ENCODE results near the gene MORN1. TPM values are rescaled to one million over a fixed set of nuclear protein-coding genes. Genes with fewer than 3 reads are reported as not detected.

Gene MORN1
- total and polyA plus RNA-seq, 2 experiments from 2014 or later = 4.8 to 11.1 TPM

DNA sequence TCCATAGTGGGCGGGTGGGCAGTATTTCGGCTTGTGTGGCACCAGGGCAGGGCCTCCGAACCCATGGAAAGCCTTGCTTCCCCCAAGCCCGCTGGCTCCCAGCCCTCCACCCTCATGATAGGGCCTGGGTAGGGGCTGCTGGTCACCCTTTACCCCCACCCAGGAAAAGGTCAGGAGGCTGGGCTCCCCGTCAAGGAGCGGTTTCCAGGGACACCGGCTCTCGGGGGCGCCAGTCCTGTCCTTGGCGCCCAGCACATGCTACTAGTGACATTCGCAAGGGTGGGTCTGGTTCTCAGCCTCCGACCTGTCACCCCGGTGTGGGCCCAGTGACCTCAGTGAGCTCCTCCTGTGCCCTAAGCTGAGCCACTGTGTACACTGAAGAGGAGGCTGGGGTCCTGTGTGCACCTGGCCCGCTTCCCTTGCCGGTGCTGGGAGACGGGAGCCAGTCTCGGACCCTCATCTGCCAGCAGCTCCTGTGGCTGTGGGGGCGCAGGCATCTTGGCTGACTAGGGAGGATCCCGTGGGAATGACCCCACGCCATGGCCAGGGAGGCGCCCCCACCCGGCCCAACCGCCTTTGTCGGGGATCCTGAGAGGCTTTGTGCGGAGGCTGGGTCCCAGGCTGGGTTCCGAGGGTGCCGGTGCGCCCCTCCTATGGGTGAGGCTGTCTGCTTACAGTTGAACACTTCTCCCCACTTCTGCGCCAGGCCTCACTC, 108.6 kb downstream of the MORN1 start:
- TF ChIP-seq CTCF (conservative IDR thresholded peaks at IDR 0.05; ENCODE audit: low read depth in 2 of 2) (no peak), EZH2 (IDR thresholded peaks at IDR 0.05; ENCODE audit: low read depth, unreplicated experiment) (no peak)
- H3K9me3 Mint-ChIP-seq = peaks cover 3% of the 10 kb centered on the region; the same call in 2 of the 3 replicates
- peaks cover 16% of the 10 kb centered on the region for H3K36me3 Mint-ChIP-seq (ENCODE audit: low read depth)
- Histone ChIP-seq H3K27ac (ENCODE audit: low read depth) (peak overlapping the region; percentile 50; the same call in 1 of the 2 replicates), H3K4me3 (no peak overlapping the region), H3K79me2 (replicated peaks; ENCODE audit: insufficient read depth) (peaks cover 69% of the 10 kb centered on the region), H3F3A (replicated peaks; ENCODE audit: low read depth) (0 out of 2 replicates have a peak, but pooled peaks cover 11% of the 10 kb centered on the region), H3K4me1 (ENCODE audit: insufficient read depth) (peaks cover 25% of the 10 kb centered on the region), H4K20me1 (replicated peaks; ENCODE audit: insufficient read depth) (no peaks in the 10 kb centered on the region; the same call in 1 of the 2 replicates), H3K4me2 (no peak overlapping the region), H3K36me3 (ENCODE audit: insufficient read depth) (no peaks in the 10 kb centered on the region), H3K9me2 (ENCODE audit: insufficient read depth) (no peaks in the 10 kb centered on the region), H2AFZ (no peak overlapping the region), H3K27me3 (ENCODE audit: insufficient read depth) (no peaks in the 10 kb centered on the region)
- no peak overlapping the region for H3K4me3 Mint-ChIP-seq
- no peak overlapping the region for H3K27ac Mint-ChIP-seq
- H3K27me3 Mint-ChIP-seq (ENCODE audit: insufficient read depth, low read depth, poor library complexity) = peaks cover 12% of the 10 kb centered on the region
- no peak for ATAC-seq
- no peak for DNase-seq (ENCODE audit: low spot score)
- H3K4me1 Mint-ChIP-seq = peaks cover 26% of the 10 kb centered on the region

DNA sequence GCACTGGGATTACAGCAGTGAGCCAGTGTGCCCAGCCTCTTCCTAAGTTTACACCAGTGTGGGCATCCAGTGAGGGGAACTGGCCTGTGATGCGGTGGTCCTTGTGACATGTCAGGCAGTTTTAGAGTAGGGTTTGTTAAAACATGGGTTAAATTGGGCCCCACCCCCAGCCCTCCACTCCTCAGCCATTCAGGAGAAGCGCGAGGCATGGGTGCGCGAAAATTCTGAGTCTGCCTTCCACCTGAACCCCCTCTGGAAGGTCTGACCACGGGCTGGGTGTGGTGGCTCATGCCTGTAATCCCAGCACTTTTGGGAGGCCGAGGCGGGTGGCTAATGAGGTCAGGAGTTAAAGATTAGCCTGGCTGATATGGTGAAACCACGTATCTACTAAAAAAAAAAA, 111.5 kb downstream of the MORN1 start:
- H3K9me3 Mint-ChIP-seq = peaks cover 7% of the 10 kb centered on the region; the same call in 2 of the 3 replicates
- peaks cover 27% of the 10 kb centered on the region for H3K36me3 Mint-ChIP-seq (ENCODE audit: low read depth)
- Histone ChIP-seq H3K79me2 (replicated peaks; ENCODE audit: insufficient read depth) (peaks cover 69% of the 10 kb centered on the region), H3K4me3 (peak overlapping the region; percentile 22; the same call in 1 of the 2 replicates), H3K27ac (ENCODE audit: low read depth) (peak overlapping the region; percentile 97), H3K4me1 (ENCODE audit: insufficient read depth) (peaks cover 50% of the 10 kb centered on the region), H3K27me3 (ENCODE audit: insufficient read depth) (no peaks in the 10 kb centered on the region), H3K4me2 (peak overlapping the region; percentile 28; the same call in 1 of the 2 replicates), H4K20me1 (replicated peaks; ENCODE audit: insufficient read depth) (peaks cover 2% of the 10 kb centered on the region), H3F3A (replicated peaks; ENCODE audit: low read depth) (0 out of 2 replicates have a peak, but pooled peaks cover 21% of the 10 kb centered on the region), H2AFZ (no peak overlapping the region), H3K36me3 (ENCODE audit: insufficient read depth) (no peaks in the 10 kb centered on the region; the same call in 1 of the 2 replicates), H3K9me2 (ENCODE audit: insufficient read depth) (no peaks in the 10 kb centered on the region)
- peaks cover 24% of the 10 kb centered on the region for H3K27me3 Mint-ChIP-seq (ENCODE audit: insufficient read depth, low read depth, poor library complexity)
- no peak for DNase-seq (ENCODE audit: low spot score)
- peak overlapping the region; percentile 97 for H3K27ac Mint-ChIP-seq
- ATAC-seq = no peak
- H3K4me1 Mint-ChIP-seq = peaks cover 52% of the 10 kb centered on the region
- peak overlapping the region; percentile 56; the same call in 1 of the 3 replicates for H3K4me3 Mint-ChIP-seq
- TF ChIP-seq ZNF331 (CRISPR knock-in tag; IDR thresholded peaks at IDR 0.05; ENCODE audit: low read depth) (no peak), JUNB (IDR thresholded peaks at IDR 0.05; ENCODE audit: unreplicated experiment) (no peak), POLR2AphosphoS5 (IDR thresholded peaks at IDR 0.05; ENCODE audit: low read depth) (no peak), REST (IDR thresholded peaks at IDR 0.05; ENCODE audit: unreplicated experiment) (no peak)
- TF ChIP-seq, protein P1, sequence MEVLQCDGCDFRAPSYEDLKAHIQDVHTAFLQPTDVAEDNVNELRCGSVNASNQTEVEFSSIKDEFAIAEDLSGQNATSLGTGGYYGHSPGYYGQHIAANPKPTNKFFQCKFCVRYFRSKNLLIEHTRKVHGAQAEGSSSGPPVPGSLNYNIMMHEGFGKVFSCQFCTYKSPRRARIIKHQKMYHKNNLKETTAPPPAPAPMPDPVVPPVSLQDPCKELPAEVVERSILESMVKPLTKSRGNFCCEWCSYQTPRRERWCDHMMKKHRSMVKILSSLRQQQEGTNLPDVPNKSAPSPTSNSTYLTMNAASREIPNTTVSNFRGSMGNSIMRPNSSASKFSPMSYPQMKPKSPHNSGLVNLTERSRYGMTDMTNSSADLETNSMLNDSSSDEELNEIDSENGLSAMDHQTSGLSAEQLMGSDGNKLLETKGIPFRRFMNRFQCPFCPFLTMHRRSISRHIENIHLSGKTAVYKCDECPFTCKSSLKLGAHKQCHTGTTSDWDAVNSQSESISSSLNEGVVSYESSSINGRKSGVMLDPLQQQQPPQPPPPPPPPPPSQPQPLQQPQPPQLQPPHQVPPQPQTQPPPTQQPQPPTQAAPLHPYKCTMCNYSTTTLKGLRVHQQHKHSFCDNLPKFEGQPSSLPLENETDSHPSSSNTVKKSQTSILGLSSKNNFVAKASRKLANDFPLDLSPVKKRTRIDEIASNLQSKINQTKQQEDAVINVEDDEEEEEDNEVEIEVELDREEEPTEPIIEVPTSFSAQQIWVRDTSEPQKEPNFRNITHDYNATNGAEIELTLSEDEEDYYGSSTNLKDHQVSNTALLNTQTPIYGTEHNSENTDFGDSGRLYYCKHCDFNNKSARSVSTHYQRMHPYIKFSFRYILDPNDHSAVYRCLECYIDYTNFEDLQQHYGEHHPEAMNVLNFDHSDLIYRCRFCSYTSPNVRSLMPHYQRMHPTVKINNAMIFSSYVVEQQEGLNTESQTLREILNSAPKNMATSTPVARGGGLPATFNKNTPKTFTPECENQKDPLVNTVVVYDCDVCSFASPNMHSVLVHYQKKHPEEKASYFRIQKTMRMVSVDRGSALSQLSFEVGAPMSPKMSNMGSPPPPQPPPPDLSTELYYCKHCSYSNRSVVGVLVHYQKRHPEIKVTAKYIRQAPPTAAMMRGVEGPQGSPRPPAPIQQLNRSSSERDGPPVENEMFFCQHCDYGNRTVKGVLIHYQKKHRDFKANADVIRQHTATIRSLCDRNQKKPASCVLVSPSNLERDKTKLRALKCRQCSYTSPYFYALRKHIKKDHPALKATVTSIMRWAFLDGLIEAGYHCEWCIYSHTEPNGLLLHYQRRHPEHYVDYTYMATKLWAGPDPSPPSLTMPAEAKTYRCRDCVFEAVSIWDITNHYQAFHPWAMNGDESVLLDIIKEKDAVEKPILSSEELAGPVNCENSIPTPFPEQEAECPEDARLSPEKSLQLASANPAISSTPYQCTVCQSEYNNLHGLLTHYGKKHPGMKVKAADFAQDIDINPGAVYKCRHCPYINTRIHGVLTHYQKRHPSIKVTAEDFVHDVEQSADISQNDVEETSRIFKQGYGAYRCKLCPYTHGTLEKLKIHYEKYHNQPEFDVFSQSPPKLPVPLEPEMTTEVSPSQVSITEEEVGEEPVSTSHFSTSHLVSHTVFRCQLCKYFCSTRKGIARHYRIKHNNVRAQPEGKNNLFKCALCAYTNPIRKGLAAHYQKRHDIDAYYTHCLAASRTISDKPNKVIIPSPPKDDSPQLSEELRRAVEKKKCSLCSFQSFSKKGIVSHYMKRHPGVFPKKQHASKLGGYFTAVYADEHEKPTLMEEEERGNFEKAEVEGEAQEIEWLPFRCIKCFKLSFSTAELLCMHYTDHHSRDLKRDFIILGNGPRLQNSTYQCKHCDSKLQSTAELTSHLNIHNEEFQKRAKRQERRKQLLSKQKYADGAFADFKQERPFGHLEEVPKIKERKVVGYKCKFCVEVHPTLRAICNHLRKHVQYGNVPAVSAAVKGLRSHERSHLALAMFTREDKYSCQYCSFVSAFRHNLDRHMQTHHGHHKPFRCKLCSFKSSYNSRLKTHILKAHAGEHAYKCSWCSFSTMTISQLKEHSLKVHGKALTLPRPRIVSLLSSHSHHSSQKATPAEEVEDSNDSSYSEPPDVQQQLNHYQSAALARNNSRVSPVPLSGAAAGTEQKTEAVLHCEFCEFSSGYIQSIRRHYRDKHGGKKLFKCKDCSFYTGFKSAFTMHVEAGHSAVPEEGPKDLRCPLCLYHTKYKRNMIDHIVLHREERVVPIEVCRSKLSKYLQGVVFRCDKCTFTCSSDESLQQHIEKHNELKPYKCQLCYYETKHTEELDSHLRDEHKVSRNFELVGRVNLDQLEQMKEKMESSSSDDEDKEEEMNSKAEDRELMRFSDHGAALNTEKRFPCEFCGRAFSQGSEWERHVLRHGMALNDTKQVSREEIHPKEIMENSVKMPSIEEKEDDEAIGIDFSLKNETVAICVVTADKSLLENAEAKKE (CRISPR knock-in tag; IDR thresholded peaks at IDR 0.05) = no peak

Data from GM23338 (cell line).